H1 (cell line): ENCODE data around the gene TLX1. TPM values are rescaled to one million over a fixed set of nuclear protein-coding genes. Genes with fewer than 3 reads are reported as not detected.

Experiments
- CTCF ChIA-PET: fragments of 300-600 bp; sonication (Branson Sonifier 250); formaldehyde crosslinking; loops from one replicate; lab custom pipeline; 2021; ENCODE audit not compliant: partially characterized antibody; lab: Charles Lee
- POLR2A ChIA-PET: fragments of 300-600 bp; sonication (Branson Sonifier 250); formaldehyde crosslinking; loops from one replicate; lab custom pipeline; 2021; ENCODE audit warnings: inconsistent platforms; ENCODE audit not compliant: partially characterized antibody; lab: Charles Lee
- DNase-seq, 2 experiments: peaks; one replicate each; pipeline versions ENCODE4 v3.0.0 to v3.0.0-alpha.2; 2010 to 2022; ENCODE audit warnings: low spot score in 2 of 2, low read depth in 1 of 2, mixed read lengths in 1 of 2
- FAIRE-seq: peaks from 2 replicates; lab custom pipeline; 2011; peaks lifted over from hg19 to GRCh38; lab: Jason Lieb, UNC
- H2AFZ ChIP-seq: 2 replicates; pipeline ENCODE4 v1.8.1; 2012; ENCODE audit warnings: low read length, inconsistent platforms
- H2AK5ac ChIP-seq: 2 replicates; pipeline ENCODE4 v1.6.1; 2013; ENCODE audit warnings: low read depth, low read length
- H2BK120ac ChIP-seq: replicated peaks from 2 replicates; pipeline ENCODE3; 2013; ENCODE audit warnings: low read depth, low read length, inconsistent platforms
- H2BK12ac ChIP-seq: 2 replicates; pipeline ENCODE4 v1.6.1; 2013; ENCODE audit warnings: low read depth, low read length
- H2BK15ac ChIP-seq: 2 replicates; pipeline ENCODE4 v1.6.1; 2013; ENCODE audit warnings: low read length
- H2BK20ac ChIP-seq: 2 replicates; pipeline ENCODE4 v1.6.1; 2013; ENCODE audit warnings: low read length
- H2BK5ac ChIP-seq: 2 replicates; pipeline ENCODE4 v1.6.1; 2013; ENCODE audit warnings: low read depth, low read length
- H3K14ac ChIP-seq: 2 replicates; pipeline ENCODE4 v1.6.1; 2013; ENCODE audit warnings: inconsistent platforms; ENCODE audit not compliant: insufficient read length
- H3K18ac ChIP-seq: 2 replicates; pipeline ENCODE4 v1.6.1; 2013; ENCODE audit warnings: low read length; ENCODE audit errors: extremely low read depth
- H3K23ac ChIP-seq: 2 replicates; pipeline ENCODE4 v1.6.1; 2013; ENCODE audit warnings: inconsistent platforms; ENCODE audit not compliant: insufficient read length
- H3K23me2 ChIP-seq: 2 replicates; pipeline ENCODE4 v1.6.1; 2013; ENCODE audit warnings: low read depth, low read length
- H3K27ac ChIP-seq: 2 replicates; pipeline ENCODE4 v1.6.1; 2011; ENCODE audit warnings: low read depth, low read length, inconsistent platforms
- H3K27me3 ChIP-seq, 4 experiments: replicated peaks in 1 of 4; 1 replicate in 1 of 4; 2 replicates in 3 of 4; pipeline versions ENCODE4 v1.6.1 to v1.8.1; 2011 to 2013; ENCODE audit warnings: low read length in 3 of 4, mild to moderate bottlenecking in 3 of 4, inconsistent platforms in 2 of 4, mixed read lengths in 2 of 4, moderate library complexity in 1 of 4; ENCODE audit not compliant: control insufficient read depth in 3 of 4, insufficient read depth in 3 of 4; ENCODE audit errors: extremely low read depth in 1 of 4
- H3K36me3 ChIP-seq, 4 experiments: 2 replicates each; pipeline versions ENCODE4 v1.6.1 to v1.8.1; 2011 to 2013; ENCODE audit warnings: mild to moderate bottlenecking in 4 of 4, low read length in 3 of 4, moderate library complexity in 2 of 4, control low read depth in 1 of 4, inconsistent platforms in 1 of 4; ENCODE audit not compliant: insufficient read depth in 4 of 4, control insufficient read depth in 2 of 4
- H3K4ac ChIP-seq: replicated peaks from 2 replicates; pipeline ENCODE3; 2013; ENCODE audit warnings: low read length, low read depth, mixed read lengths, inconsistent platforms; ENCODE audit not compliant: insufficient read length
- H3K4me1 ChIP-seq, 4 experiments: replicated peaks in 1 of 4; 1 replicate in 1 of 4; 2 replicates in 3 of 4; pipeline versions ENCODE4 v1.6.1 to v1.8.1; 2011 to 2013; ENCODE audit warnings: low read length in 3 of 4, inconsistent platforms in 2 of 4, mixed read lengths in 1 of 4; ENCODE audit not compliant: insufficient read depth in 4 of 4, control insufficient read depth in 3 of 4
- H3K4me2 ChIP-seq, 2 experiments: 2 replicates each; pipeline versions ENCODE4 v1.6.1 to v1.8.1; 2011 to 2013; ENCODE audit warnings: low read depth in 2 of 2, low read length in 2 of 2, control low read depth in 1 of 2, inconsistent platforms in 1 of 2, mild to moderate bottlenecking in 1 of 2; ENCODE audit not compliant: insufficient read depth in 1 of 2
- H3K4me3 ChIP-seq, 4 experiments: fragments of 200-600, 300-600 bp in 1 of 4; sonication (generic), shearing (Covaris generic), sonication (Bioruptor Twin) in 1 of 4; 2 replicates each; pipeline versions ENCODE4 v1.5.1 to v1.8.1; 2011 to 2016; ENCODE audit warnings: low read length in 4 of 4, low read depth in 3 of 4, control low read depth in 2 of 4, inconsistent platforms in 2 of 4, mild to moderate bottlenecking in 2 of 4, mixed read lengths in 1 of 4, moderate library complexity in 1 of 4; ENCODE audit not compliant: insufficient read depth in 2 of 4; ENCODE audit errors: extremely low read depth in 1 of 4
- H3K56ac ChIP-seq: replicated peaks from 2 replicates; pipeline ENCODE3; 2013; ENCODE audit warnings: low read depth, mild to moderate bottlenecking, mixed read lengths, low read length, inconsistent platforms; ENCODE audit not compliant: insufficient read length
- H3K79me1 ChIP-seq: 2 replicates; pipeline ENCODE4 v1.6.1; 2013; ENCODE audit warnings: low read depth, low read length, control low read depth
- H3K79me2 ChIP-seq, 2 experiments: 2 replicates each; pipeline versions ENCODE4 v1.6.1 to v1.8.1; 2012 to 2013; ENCODE audit warnings: low read length in 2 of 2, mild to moderate bottlenecking in 2 of 2, inconsistent platforms in 1 of 2; ENCODE audit not compliant: insufficient read depth in 2 of 2, control insufficient read depth in 1 of 2
- H3K9ac ChIP-seq, 4 experiments: replicated peaks in 1 of 4; 1 replicate in 1 of 4; 2 replicates in 3 of 4; pipeline versions ENCODE4 v1.6.1 to v1.8.1; 2011 to 2013; ENCODE audit warnings: low read depth in 3 of 4, low read length in 3 of 4, control low read depth in 2 of 4, mild to moderate bottlenecking in 2 of 4, moderate library complexity in 2 of 4, inconsistent platforms in 1 of 4; ENCODE audit errors: extremely low read depth in 1 of 4
- H3K9me3 ChIP-seq, 2 experiments: 2 replicates each; pipeline versions ENCODE4 v1.6.1 to v1.8.1; 2012 to 2013; ENCODE audit warnings: mild to moderate bottlenecking in 2 of 2, moderate library complexity in 2 of 2, control low read depth in 1 of 2, inconsistent platforms in 1 of 2, low read depth in 1 of 2, low read length in 1 of 2, mixed read lengths in 1 of 2; ENCODE audit not compliant: insufficient read depth in 2 of 2
- H4K20me1 ChIP-seq, 2 experiments: replicated peaks in 1 of 2; 2 replicates each; pipeline versions ENCODE3 to v1.8.1; 2011 to 2013; ENCODE audit warnings: inconsistent platforms in 2 of 2, low read length in 2 of 2, mild to moderate bottlenecking in 1 of 2; ENCODE audit not compliant: insufficient read depth in 2 of 2, control insufficient read depth in 1 of 2
- H4K5ac ChIP-seq: 2 replicates; pipeline ENCODE4 v1.6.1; 2013; ENCODE audit warnings: low read length, low read depth, mixed read lengths, inconsistent platforms; ENCODE audit not compliant: insufficient read length
- H4K8ac ChIP-seq: 2 replicates; pipeline ENCODE4 v1.8.0; 2013; ENCODE audit warnings: mild to moderate bottlenecking, moderate library complexity, low read length, inconsistent platforms; ENCODE audit not compliant: insufficient read depth; ENCODE audit errors: extremely low read depth
- H4K91ac ChIP-seq: replicated peaks from 2 replicates; pipeline ENCODE3; 2013; ENCODE audit warnings: low read length, mixed read lengths, inconsistent platforms; ENCODE audit not compliant: insufficient read length
- BACH1 ChIP-seq: IDR thresholded peaks from 2 replicates; pipeline ENCODE4 v1.6.1; 2012; ENCODE audit warnings: low read length, improper control_type of control experiment
- CBX8 ChIP-seq: fragments of 300-800, 300-1000 bp; sonication (generic); IDR thresholded peaks from 2 replicates; pipeline ENCODE4 v1.7.1; 2016; ENCODE audit warnings: low read depth, low read length, borderline replicate concordance
- FOSL1 ChIP-seq: IDR thresholded peaks from 2 replicates; pipeline ENCODE4 v1.6.1; 2011; ENCODE audit warnings: mild to moderate bottlenecking, low read depth, low read length, moderate library complexity; ENCODE audit not compliant: insufficient read depth
- GABPA ChIP-seq: IDR thresholded peaks from 2 replicates; pipeline ENCODE4 v1.6.1; 2011; ENCODE audit warnings: mild to moderate bottlenecking, low read length, moderate library complexity, borderline replicate concordance; ENCODE audit not compliant: insufficient read depth
- HDAC2 ChIP-seq, 2 experiments: fragments of 300-600 bp in 1 of 2; sonication (generic) in 1 of 2; IDR thresholded peaks; 2 replicates each; pipeline ENCODE4 v1.6.1; 2011 to 2012; ENCODE audit warnings: low read depth in 2 of 2, low read length in 2 of 2, mild to moderate bottlenecking in 2 of 2, moderate library complexity in 2 of 2, borderline replicate concordance in 1 of 2, inconsistent platforms in 1 of 2
- JUND ChIP-seq: IDR thresholded peaks from 2 replicates; pipeline ENCODE4 v1.6.1; 2011; ENCODE audit warnings: mild to moderate bottlenecking, improper control_type of control experiment, low read length
- KDM4A ChIP-seq: IDR thresholded peaks from one replicate; pipeline ENCODE4 v1.7.1; 2012; ENCODE audit warnings: low read depth, mild to moderate bottlenecking, moderate library complexity, low read length, inconsistent platforms; ENCODE audit not compliant: severe bottlenecking
- POLR2A ChIP-seq, 2 experiments: IDR thresholded peaks; 1 replicate in 1 of 2; 2 replicates in 1 of 2; pipeline ENCODE4 v1.6.1; 2011; ENCODE audit warnings: low read depth in 2 of 2, low read length in 2 of 2, mild to moderate bottlenecking in 2 of 2; ENCODE audit errors: control extremely low read depth in 1 of 2
- RNF2 ChIP-seq: fragments of 200-900, 300-1000 bp; sonication (generic); IDR thresholded peaks from 2 replicates; pipeline ENCODE4 v1.7.1; 2016; ENCODE audit warnings: borderline replicate concordance, low read depth, mild to moderate bottlenecking, antibody characterized with exemption, low read length; ENCODE audit not compliant: poor library complexity, severe bottlenecking; ENCODE audit errors: missing control alignments
- SIX5 ChIP-seq: IDR thresholded peaks from 2 replicates; pipeline ENCODE4 v1.6.1; 2011; ENCODE audit warnings: mild to moderate bottlenecking, low read depth, low read length
- SRF ChIP-seq: IDR thresholded peaks from 2 replicates; pipeline ENCODE4 v1.6.1; 2011; ENCODE audit warnings: mild to moderate bottlenecking, low read depth, low read length, moderate library complexity
- SUZ12 ChIP-seq: fragments of 200-600 bp; sonication (generic); IDR thresholded peaks from 2 replicates; pipeline ENCODE4 v1.6.1; 2012; ENCODE audit warnings: mild to moderate bottlenecking, inconsistent platforms, low read length, moderate library complexity, mixed read lengths
- TBP ChIP-seq: IDR thresholded peaks from 2 replicates; pipeline ENCODE4 v1.6.1; 2011; ENCODE audit warnings: low read depth, low read length, improper control_type of control experiment
- YY1 ChIP-seq: IDR thresholded peaks from 2 replicates; pipeline ENCODE4 v1.6.1; 2011; ENCODE audit warnings: low read depth, mild to moderate bottlenecking, low read length
- WGBS, 2 experiments: shearing (Covaris generic) in 1 of 2; methylation state at CpG; one replicate each; pipeline versions ENCODE4 v1.1.6 to v1.1.7; 2013 to 2015; ENCODE audit warnings: low lambda C conversion rate in 2 of 2, mixed read lengths in 2 of 2, inconsistent platforms in 1 of 2, low coverage in 1 of 2, missing lambda C conversion rate in 1 of 2; ENCODE audit not compliant: insufficient replicate concordance in 2 of 2, insufficient coverage in 1 of 2, insufficient read length in 1 of 2; ENCODE audit errors: extremely low coverage in 1 of 2, missing lambda C conversion rate in 1 of 2; 5-methylcytosine and 5-hydroxymethylcytosine counted together
- polyA plus RNA-seq, 7 experiments: library from polyadenylated mRNA; depleted of rRNA in 3 of 7; stranded (reverse) in 5 of 7; unstranded in 2 of 7; fragments of >200 nt in 5 of 7; fragments of 200-250 nt in 2 of 7; gene quantifications; 1 replicate in 5 of 7; 2 replicates in 1 of 7; 4 replicates in 1 of 7; pipeline versions ENCODE4 v1.2.1 to v1.2.3, GENCODE V29; 2011 to 2013; ENCODE audit warnings: missing spikeins in 2 of 7, mixed read lengths in 2 of 7
- total RNA-seq: library from RNA; stranded (reverse); fragmentation: NEBNext Ultra II Directional; extraction: Animal tissue kit (Norgen Biotek cat#: 25700); gene quantifications from 2 replicates; pipeline ENCODE4 v1.2.1, GENCODE V29; 2021

Gene TLX1
- total and polyA plus RNA-seq, 2 of the 8 experiments (the other 6 are each of a cell fraction or from before 2014, with no cell fraction given), result not detected

DNA sequence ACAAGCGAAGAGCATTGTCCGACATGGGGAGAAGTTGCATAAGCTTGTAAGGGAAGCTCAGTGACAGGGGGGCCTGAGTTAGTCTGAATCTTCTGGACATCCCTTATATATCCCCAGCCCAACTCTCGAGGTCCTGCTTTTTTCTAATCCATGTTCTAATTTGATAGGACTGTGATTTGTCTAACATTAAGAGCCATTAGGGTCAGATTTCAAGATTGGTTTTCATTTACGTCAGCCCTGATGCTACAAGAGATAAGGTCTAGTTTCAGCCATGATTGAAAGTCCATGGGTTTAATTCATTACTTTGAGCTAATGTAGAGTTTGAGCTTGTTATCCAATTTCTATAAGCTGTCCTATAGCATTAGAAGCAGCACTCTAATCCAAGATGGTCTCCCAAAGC, 20.3 kb downstream of the TLX1 start:
- no peak for DNase-seq
- ChIA-PET POLR2A (no interaction called here), CTCF (interaction anchor here (0.7 to 2.7 kb wide), 13 partner anchors 9 to 156 kb away, joined by 3 to 27 read pairs (median 3); no protein-coding TSS in a partner anchor)
- H3K23ac ChIP-seq, result no peak overlapping the region
- no peak overlapping the region for H3K56ac ChIP-seq
- H3K36me3 ChIP-seq, result no peaks in the 10 kb centered on the region; a peak in 1 of 8 replicates
- H3K23me2 ChIP-seq, result no peaks in the 10 kb centered on the region; the same call in 1 of the 2 replicates
- no peak overlapping the region for H2AK5ac ChIP-seq
- no peak overlapping the region for H4K5ac ChIP-seq
- no peaks in the 10 kb centered on the region for H3K79me1 ChIP-seq
- H2BK5ac ChIP-seq, result no peak overlapping the region
- H3K18ac ChIP-seq, result no peak overlapping the region
- H3K79me2 ChIP-seq, result no peaks in the 10 kb centered on the region
- H4K20me1 ChIP-seq, result peaks cover 0 to 3% of the 10 kb centered on the region in 2 experiments
- 0 out of 2 replicates have a peak overlapping the region, but pooled peaks have one; percentile 13 for H2BK20ac ChIP-seq
- H3K4ac ChIP-seq, result no peak overlapping the region
- no peak overlapping the region for H2BK120ac ChIP-seq
- H3K9me3 ChIP-seq, result peaks cover 0 to 4% of the 10 kb centered on the region in 2 experiments; a peak in 1 of 4 replicates
- H3K14ac ChIP-seq, result no peak overlapping the region
- no peak overlapping the region for H3K4me3 ChIP-seq
- H3K27me3 ChIP-seq, result peaks cover 31 to 62% (median 52%) of the 10 kb centered on the region in 4 experiments
- H3K9ac ChIP-seq, result no peak overlapping the region
- WGBS, 2 experiments, result 80% methylated on average over 4 of the region's 4 CpGs; no CpG with 5 or more reads in 1 of the 2 experiments
- no peak overlapping the region for H2BK15ac ChIP-seq
- H2AFZ ChIP-seq, result no peak overlapping the region
- H4K91ac ChIP-seq, result no peak overlapping the region
- peaks cover 0 to 7% (median 3%) of the 10 kb centered on the region in 4 experiments; a peak in 5 of 7 replicates for H3K4me1 ChIP-seq
- no peak overlapping the region for H3K27ac ChIP-seq
- no peak overlapping the region for H2BK12ac ChIP-seq
- H4K8ac ChIP-seq, result no peak overlapping the region
- H3K4me2 ChIP-seq, result no peak overlapping the region
- no peak for FAIRE-seq
- no peak for TF ChIP-seq POLR2A (IDR thresholded peaks at IDR 0.05; ENCODE audit: control extremely low read depth in 1 of 2, low read depth in 2 of 2, low read length in 2 of 2)
- no peak for TF ChIP-seq JUND
- TF ChIP-seq SRF, result no peak
- TF ChIP-seq GABPA, result no peak
- no peak for TF ChIP-seq TBP
- no peak for TF ChIP-seq FOSL1
- no peak for TF ChIP-seq KDM4A
- no peak for TF ChIP-seq SIX5
- TF ChIP-seq BACH1, result no peak
- no peak for TF ChIP-seq RNF2
- TF ChIP-seq CBX8, result no peak
- no peak for TF ChIP-seq SUZ12
- no peak for TF ChIP-seq YY1
- no peak for TF ChIP-seq HDAC2 (IDR thresholded peaks at IDR 0.05; ENCODE audit: borderline replicate concordance in 1 of 2, low read depth in 2 of 2, low read length in 2 of 2)
